ENCODE results near the gene TTF2. TPM values are rescaled to one million over a fixed set of nuclear protein-coding genes. Genes with fewer than 3 reads are reported as not detected.
A peak's percentile ranks its signal among the peaks of the same experiment; 100 is the strongest.
"Not testable (repeated sequence)": the region's sequence is repeated elsewhere in the genome, so short reads cannot be mapped to it uniquely, and the experiment has no call there.

Gene TTF2
- total RNA-seq, 1 experiment from 2014 or later = 76.7 TPM

DNA sequence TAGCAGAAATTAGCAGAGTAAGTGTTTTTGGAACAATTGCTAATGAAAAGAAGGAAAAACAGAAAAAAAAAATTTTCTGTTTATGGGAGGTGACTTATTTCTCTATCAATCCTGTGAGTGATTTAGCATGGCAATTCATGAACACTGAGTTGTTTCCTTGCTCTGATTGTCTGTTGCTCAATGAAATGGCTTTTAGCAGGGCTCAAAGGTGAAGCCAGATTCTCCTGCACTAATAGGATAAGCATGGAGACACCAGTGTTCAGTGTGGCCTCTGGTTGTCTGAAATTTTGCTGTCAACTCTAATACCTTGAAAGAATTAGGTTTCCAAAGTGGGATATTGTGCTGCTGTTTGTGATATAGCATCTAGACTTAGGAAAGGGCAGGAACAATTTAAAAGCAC lies 45.6 kb downstream of the TTF2 start:
- DNase-seq (ENCODE audit: low read depth, low spot score) = no peak
- in situ Hi-C loops (cut with HindIII; ENCODE audit: low pct_unique_long_range_greater_than_20kb, low sequenced_read_pairs) = no loop called here

DNA sequence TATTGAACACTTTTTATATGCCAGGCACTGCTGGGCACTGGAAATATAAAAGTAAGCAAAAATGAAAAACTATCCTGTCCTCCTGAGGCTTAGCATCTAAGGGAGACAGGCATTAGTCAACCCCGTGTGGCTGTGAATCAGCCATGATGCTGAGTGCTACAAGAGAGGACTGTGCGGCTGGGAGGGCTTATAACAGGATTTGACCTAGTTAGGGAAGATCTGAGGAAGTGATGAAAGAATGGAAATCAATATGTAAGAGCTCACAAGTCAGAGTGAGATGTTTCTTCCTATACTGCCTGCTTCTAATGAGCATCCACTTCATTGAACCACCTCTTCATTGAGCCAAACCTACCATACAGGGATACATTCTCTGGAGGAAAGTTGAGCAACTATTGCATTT lies 46.4 kb downstream of the TTF2 start:
- in situ Hi-C loops (cut with HindIII; ENCODE audit: low pct_unique_long_range_greater_than_20kb, low sequenced_read_pairs) = no loop called here
- no peak for DNase-seq (ENCODE audit: low read depth, low spot score)

GRCh38 chr1:117107364-117107763 lies 47.2 kb downstream of the TTF2 start:
- DNase-seq (ENCODE audit: low read depth, low spot score) = no peak
- in situ Hi-C loops (cut with HindIII; ENCODE audit: low pct_unique_long_range_greater_than_20kb, low sequenced_read_pairs) = no loop called here

DNA sequence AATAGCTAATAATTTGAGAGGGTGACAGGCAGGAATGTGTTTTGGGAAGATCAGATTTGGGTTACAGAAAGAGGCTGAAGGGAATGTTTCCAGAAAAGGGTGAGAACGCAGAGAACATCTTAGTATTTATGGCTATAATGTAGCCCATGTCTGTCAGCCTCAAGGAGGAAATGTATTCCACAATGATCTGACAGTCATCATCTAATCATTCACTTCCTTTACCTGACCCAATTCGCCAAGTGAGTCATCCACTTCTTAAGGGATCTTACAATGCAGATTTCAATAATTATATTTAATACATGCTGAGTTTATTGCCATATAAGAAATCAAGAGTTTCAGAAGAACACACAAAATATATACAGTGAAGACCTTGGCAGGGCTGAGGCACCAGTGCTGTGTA lies 50.6 kb downstream of the TTF2 start:
- in situ Hi-C loops (cut with HindIII; ENCODE audit: low pct_unique_long_range_greater_than_20kb, low sequenced_read_pairs) = no loop called here
- DNase-seq (ENCODE audit: low read depth, low spot score) = no peak

DNA sequence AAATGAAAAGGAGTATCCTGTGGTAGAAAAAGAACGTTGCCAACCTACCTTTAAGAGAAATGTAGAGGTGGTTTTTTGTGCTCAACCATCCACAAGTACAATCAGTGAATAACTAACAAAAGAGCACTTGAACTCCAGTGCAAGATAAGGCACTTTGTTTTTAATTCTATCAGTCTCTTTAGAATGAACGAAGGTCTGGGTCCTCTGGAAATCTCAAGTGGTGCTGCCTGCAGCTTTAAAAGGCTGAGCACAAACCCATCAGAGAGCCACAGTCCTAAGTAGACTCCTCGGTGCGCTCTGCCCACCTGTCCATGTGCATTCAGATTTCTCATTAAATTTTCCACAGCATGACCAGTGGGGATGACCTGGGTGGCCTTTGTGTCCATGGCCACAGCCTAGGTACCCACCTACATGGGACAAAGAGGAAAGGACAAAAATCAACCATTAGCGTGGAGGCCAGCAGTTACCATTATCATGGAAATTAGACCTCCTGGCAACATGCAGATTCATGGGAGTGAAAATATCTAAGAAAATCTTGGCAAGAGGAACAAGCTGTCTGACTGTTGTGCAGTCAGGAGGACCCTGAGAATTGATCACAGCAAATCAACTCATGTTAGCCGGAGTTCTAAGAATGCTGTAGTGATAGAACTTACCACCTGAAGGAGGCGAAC lies 52.1 kb downstream of the TTF2 start:
- in situ Hi-C loops (cut with HindIII; ENCODE audit: low pct_unique_long_range_greater_than_20kb, low sequenced_read_pairs) = no loop called here
- no peak for DNase-seq (ENCODE audit: low read depth, low spot score)

GRCh38 chr1:117113199-117113598 lies 53.1 kb downstream of the TTF2 start:
- in situ Hi-C loops (cut with HindIII; ENCODE audit: low pct_unique_long_range_greater_than_20kb, low sequenced_read_pairs) = no loop called here
- DNase-seq (ENCODE audit: low read depth, low spot score) = no peak

DNA sequence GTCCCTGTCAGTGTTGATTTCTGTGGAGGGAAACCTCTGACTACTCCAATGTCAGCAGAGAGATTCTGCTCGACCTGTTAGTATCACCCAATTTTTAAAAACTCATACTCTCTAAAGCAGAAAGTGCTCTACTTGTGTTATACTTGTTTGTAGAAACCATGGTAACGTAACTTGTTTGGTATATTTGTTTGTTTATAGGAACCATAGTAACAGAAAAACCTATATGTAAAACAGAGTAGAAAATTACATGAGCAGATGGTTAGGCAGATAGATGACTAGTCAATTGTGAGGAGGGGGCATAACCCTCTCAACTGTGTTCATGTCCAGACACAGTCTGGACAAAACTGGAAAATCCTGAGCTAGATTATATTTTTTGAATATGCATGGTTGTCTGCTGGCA lies 54.8 kb downstream of the TTF2 start:
- DNase-seq (ENCODE audit: low read depth, low spot score) = no peak
- in situ Hi-C loops (cut with HindIII; ENCODE audit: low pct_unique_long_range_greater_than_20kb, low sequenced_read_pairs) = no loop called here

DNA sequence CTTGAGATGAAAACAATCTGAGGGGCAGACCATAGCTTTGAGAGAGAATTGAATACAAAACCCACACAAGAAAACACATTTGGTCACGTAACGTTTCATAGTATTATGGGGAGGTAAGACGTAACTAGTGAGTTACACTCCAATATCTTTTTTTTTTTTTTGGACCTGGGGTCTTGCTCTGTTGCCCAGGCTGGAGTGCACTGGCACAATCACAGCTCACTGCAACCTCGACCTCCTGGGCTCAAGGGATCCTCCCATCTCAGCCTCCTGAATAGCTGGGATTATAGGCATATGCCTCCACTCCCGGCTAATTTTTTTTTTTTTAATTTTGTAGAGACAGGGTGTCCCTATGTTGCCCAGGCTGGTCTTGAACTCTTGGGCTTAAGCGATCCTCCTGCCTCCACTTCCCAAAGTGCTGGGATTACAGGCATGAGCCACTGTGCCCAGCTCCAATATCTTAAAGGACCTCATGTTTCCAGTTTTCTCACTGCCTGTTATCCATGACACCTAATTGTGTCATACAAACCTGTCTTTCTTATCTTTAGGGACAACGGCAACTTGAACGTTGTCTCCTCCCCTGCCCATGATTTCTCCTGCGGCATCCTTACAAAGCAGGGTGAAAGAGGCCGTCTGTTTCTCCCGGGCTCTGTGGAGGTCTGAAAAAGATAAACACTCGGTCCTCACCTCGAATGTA lies 56.1 kb downstream of the TTF2 start:
- in situ Hi-C loops (cut with HindIII; ENCODE audit: low pct_unique_long_range_greater_than_20kb, low sequenced_read_pairs) = no loop called here
- DNase-seq (ENCODE audit: low read depth, low spot score) = no peak

DNA sequence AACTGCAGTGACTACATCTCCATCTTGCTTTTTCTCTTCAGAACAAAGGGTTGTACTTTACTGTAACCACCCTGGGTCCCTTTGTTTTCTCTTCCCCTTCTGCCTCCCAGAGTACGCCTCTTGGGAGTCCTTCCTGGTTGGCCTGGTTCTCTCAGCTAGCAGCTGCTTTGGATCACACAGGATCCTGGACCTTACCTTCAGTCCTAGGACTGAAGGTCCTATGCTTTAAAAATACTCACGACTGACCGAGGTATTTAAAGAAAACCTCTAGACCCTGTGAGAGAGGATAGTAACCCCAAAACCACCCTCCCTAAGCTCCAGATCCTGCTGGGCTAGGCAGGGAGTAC lies 56.6 kb downstream of the TTF2 start:
- in situ Hi-C loops (cut with HindIII; ENCODE audit: low pct_unique_long_range_greater_than_20kb, low sequenced_read_pairs) = no loop called here
- DNase-seq (ENCODE audit: low read depth, low spot score) = no peak

DNA sequence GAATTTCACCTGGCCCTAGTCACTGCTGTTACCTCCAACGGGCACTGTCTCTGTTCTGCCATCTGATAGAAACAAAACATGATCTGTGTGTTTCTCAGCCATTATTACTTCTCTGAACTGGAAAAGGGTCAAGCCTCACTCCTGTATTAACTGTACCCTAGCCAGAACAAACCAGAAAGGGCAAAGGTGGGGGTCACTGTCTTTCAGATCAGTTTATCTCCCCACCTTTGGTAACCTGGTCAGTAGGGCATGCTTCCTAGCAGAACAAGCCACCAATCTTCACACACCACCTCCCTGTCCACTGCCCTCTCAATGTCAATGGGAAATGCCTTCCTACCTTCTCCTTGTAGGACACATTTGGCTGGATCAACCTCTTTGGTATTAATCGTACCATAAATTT lies 57.6 kb downstream of the TTF2 start:
- in situ Hi-C loops (cut with HindIII; ENCODE audit: low pct_unique_long_range_greater_than_20kb, low sequenced_read_pairs) = no loop called here

GRCh38 chr1:117118137-117118536 lies 58.0 kb downstream of the TTF2 start:
- in situ Hi-C loops (cut with HindIII; ENCODE audit: low pct_unique_long_range_greater_than_20kb, low sequenced_read_pairs) = no loop called here
- DNase-seq (ENCODE audit: low read depth, low spot score) = no peak

More for the DNA sequence above, 57.6 kb downstream of the TTF2 start:
- DNase-seq (ENCODE audit: low read depth, low spot score) = no peak

GRCh38 chr1:117119144-117119543 lies 59.0 kb downstream of the TTF2 start:
- in situ Hi-C loops (cut with HindIII; ENCODE audit: low pct_unique_long_range_greater_than_20kb, low sequenced_read_pairs); DNase-seq (ENCODE audit: low read depth, low spot score): not testable (repeated sequence)

- in situ Hi-C loops (cut with HindIII; ENCODE audit: low pct_unique_long_range_greater_than_20kb, low sequenced_read_pairs) = no loop called here
- DNase-seq (ENCODE audit: low read depth, low spot score) = peak; percentile 32
Measured at GRCh38 chr1:117120774-117121588, 60.9 kb downstream of the TTF2 start.

DNA sequence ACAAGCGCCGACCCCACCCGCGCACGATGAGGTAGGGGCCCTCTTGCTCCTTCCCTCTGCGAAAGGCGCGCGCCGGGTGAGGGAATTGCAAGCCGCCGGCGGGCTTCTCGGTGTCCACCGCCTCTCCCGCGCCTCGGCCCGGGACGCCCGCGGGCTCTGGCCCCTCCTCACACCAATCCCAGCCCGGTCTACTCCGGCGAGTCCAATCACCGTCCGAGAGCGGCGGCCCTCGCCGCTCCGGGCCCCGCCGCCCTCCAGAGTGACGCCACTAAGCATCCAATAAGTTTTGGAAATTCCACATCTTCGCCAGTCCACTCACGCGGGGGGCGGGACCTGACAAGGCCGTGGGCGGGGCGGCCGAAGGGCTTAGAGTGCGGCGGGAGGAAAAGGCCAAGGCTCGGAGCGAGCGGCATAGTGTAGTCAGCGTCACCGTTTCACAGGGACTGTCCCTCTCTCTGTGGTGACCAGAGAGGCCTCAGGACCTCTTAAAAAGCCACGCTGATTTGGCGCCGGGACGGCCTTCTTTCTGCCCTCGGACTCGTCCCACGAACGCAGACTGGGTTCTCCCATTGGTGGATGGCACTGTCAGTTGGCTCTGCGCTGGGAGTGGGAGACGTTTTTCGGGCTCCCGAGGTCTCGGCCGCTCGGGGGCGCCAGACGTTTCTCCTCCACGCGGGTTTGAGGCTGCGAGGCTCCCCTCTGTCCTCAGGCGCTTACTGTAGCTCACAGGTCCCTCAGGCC lies 61.6 kb downstream of the TTF2 start, which contains the start of gene TRIM45:
TRIM45 (minus strand) TSS at position 161 of the 741 bp plus-strand sequence. CDS start 548 bp downstream, outside the sequence.
- in situ Hi-C loops (cut with HindIII; ENCODE audit: low pct_unique_long_range_greater_than_20kb, low sequenced_read_pairs) = no loop called here
- DNase-seq (ENCODE audit: low read depth, low spot score) = peak; percentile 94

- in situ Hi-C loops (cut with HindIII; ENCODE audit: low pct_unique_long_range_greater_than_20kb, low sequenced_read_pairs) = no loop called here
Measured at GRCh38 chr1:117122330-117123025, 62.4 kb downstream of the TTF2 start.

GRCh38 chr1:117123274-117123673 lies 63.1 kb downstream of the TTF2 start:
- in situ Hi-C loops (cut with HindIII; ENCODE audit: low pct_unique_long_range_greater_than_20kb, low sequenced_read_pairs) = no loop called here
- no peak for DNase-seq (ENCODE audit: low read depth, low spot score)

More at GRCh38 chr1:117122330-117123025, 62.4 kb downstream of the TTF2 start:
- no peak for DNase-seq (ENCODE audit: low read depth, low spot score)

DNA sequence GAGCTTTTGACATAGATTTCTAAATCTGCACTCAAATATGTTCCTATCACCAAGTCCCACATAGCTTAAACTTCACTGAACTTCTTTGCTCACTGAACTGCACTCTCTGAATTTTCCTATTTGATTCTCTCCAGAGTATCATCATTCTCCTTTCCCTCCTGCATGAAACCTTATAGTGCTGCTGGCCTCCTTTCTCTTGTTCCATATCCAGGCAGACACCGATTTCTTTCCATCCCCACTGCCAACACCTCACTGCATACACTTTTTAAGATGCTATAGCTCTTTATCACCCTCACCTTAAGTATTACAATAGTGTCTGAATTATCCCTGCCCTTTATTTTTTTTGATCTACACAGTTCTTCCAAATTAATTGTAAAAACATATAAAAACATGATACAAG lies 64.5 kb downstream of the TTF2 start:
- in situ Hi-C loops (cut with HindIII; ENCODE audit: low pct_unique_long_range_greater_than_20kb, low sequenced_read_pairs) = no loop called here
- no peak for DNase-seq (ENCODE audit: low read depth, low spot score)
